Measurements from ENCODE around the gene TNFRSF1B.
A peak's percentile ranks its signal among the peaks of the same experiment; 100 is the strongest.
"Not testable (repeated sequence)": the region's sequence is repeated elsewhere in the genome, so short reads cannot be mapped to it uniquely, and the experiment has no call there.

TNFRSF1B gene

GRCh38 chr1:12219800-12220199, 53.0 kb downstream of the TNFRSF1B start:
- DNase-seq (ENCODE audit: low spot score): no peak

- DNase-seq (ENCODE audit: low spot score): no peak
Observed at GRCh38 chr1:12220890-12221289, 54.1 kb downstream of the TNFRSF1B start.

- DNase-seq (ENCODE audit: low spot score): not testable (repeated sequence)
Observed at GRCh38 chr1:12222700-12223099, 55.9 kb downstream of the TNFRSF1B start.

GRCh38 chr1:12224092-12224491, 57.3 kb downstream of the TNFRSF1B start:
- not testable (repeated sequence) for DNase-seq (ENCODE audit: low spot score)

GRCh38 chr1:12228979-12229378, 62.2 kb downstream of the TNFRSF1B start:
- no peak for DNase-seq (ENCODE audit: low spot score)

- DNase-seq (ENCODE audit: low spot score): no peak
Observed at GRCh38 chr1:12229386-12229834, 62.6 kb downstream of the TNFRSF1B start.

- DNase-seq (ENCODE audit: low spot score): peak; percentile 81
Observed at GRCh38 chr1:12229835-12230548, 63.2 kb downstream of the TNFRSF1B start, which contains the start of gene VPS13D. VPS13D (plus strand) TSS chr1:12230030; CDS start chr1:12234267, 4,237 bp downstream.

- peak; percentile 37 for DNase-seq (ENCODE audit: low spot score)
Observed at GRCh38 chr1:12230549-12231275, 63.9 kb downstream of the TNFRSF1B start.

- DNase-seq (ENCODE audit: low spot score): peak; percentile 32
Observed at GRCh38 chr1:12231276-12231595, 64.4 kb downstream of the TNFRSF1B start.

- peak; percentile 23 for DNase-seq (ENCODE audit: low spot score)
Observed at GRCh38 chr1:12232221-12232620, 65.4 kb downstream of the TNFRSF1B start.

GRCh38 chr1:12244078-12244477, 77.3 kb downstream of the TNFRSF1B start:
- DNase-seq (ENCODE audit: low spot score): no peak

GRCh38 chr1:12244585-12244984, 77.8 kb downstream of the TNFRSF1B start:
- no peak for DNase-seq (ENCODE audit: low spot score)

GRCh38 chr1:12245116-12245515, 78.3 kb downstream of the TNFRSF1B start:
- DNase-seq (ENCODE audit: low spot score): no peak

- DNase-seq (ENCODE audit: low spot score): no peak
Observed at GRCh38 chr1:12245733-12246132, 78.9 kb downstream of the TNFRSF1B start.

- DNase-seq (ENCODE audit: low spot score): no peak
Observed at GRCh38 chr1:12246584-12246983, 79.8 kb downstream of the TNFRSF1B start.

- peak; percentile 22 for DNase-seq (ENCODE audit: low spot score)
Observed at GRCh38 chr1:12249181-12249580, 82.4 kb downstream of the TNFRSF1B start.

GRCh38 chr1:12249748-12250147, 83.0 kb downstream of the TNFRSF1B start:
- no peak for DNase-seq (ENCODE audit: low spot score)

GRCh38 chr1:12251442-12251841, 84.7 kb downstream of the TNFRSF1B start:
- no peak for DNase-seq (ENCODE audit: low spot score)

GRCh38 chr1:12255913-12256312, 89.1 kb downstream of the TNFRSF1B start:
- DNase-seq (ENCODE audit: low spot score): no peak

- no peak for DNase-seq (ENCODE audit: low spot score)
Observed at GRCh38 chr1:12258272-12258671, 91.5 kb downstream of the TNFRSF1B start.
